Loucy (cell line): ENCODE measurements around the gene TTLL5.

Source experiments
- H2AFZ ChIP-seq: fragments of 200-600 bp; sonication (generic); 2 replicates; pipeline ENCODE4 v1.6.0; 2016; ENCODE audit warnings: antibody characterized with exemption, mild to moderate bottlenecking, low read length, moderate library complexity
- H3F3A ChIP-seq: fragments of 200-600 bp; 2 replicates; pipeline ENCODE4 v1.6.0; 2016; ENCODE audit warnings: antibody characterized with exemption, low read depth, mild to moderate bottlenecking
- H3K27me3 ChIP-seq: fragments of 200-600 bp; sonication (generic); 2 replicates; pipeline ENCODE4 v1.6.1; 2014; ENCODE audit warnings: low read length, mild to moderate bottlenecking; ENCODE audit not compliant: insufficient read depth, poor library complexity, severe bottlenecking
- H3K36me3 ChIP-seq: fragments of 200-600 bp; sonication (generic); 2 replicates; pipeline ENCODE4 v1.6.1; 2016; ENCODE audit warnings: low read length; ENCODE audit not compliant: insufficient read depth
- H3K4me1 ChIP-seq: fragments of 200-600 bp; sonication (generic); 2 replicates; pipeline ENCODE4 v1.5.1; 2014; ENCODE audit warnings: low read length, mild to moderate bottlenecking; ENCODE audit not compliant: insufficient read depth, poor library complexity, severe bottlenecking
- H3K4me2 ChIP-seq: fragments of 200-600 bp; sonication (generic); 2 replicates; pipeline ENCODE4 v1.6.0; 2014; ENCODE audit warnings: antibody characterized with exemption, low read length, low read depth, mild to moderate bottlenecking; ENCODE audit not compliant: poor library complexity, severe bottlenecking
- H3K4me3 ChIP-seq: fragments of 200-600 bp; sonication (generic); 2 replicates; pipeline ENCODE4 v1.5.1; 2014; ENCODE audit warnings: low read length, mild to moderate bottlenecking, mixed read lengths; ENCODE audit not compliant: poor library complexity, severe bottlenecking
- H3K79me2 ChIP-seq: fragments of 200-600 bp; sonication (generic); 2 replicates; pipeline ENCODE4 v1.6.1; 2014; ENCODE audit warnings: low read length; ENCODE audit not compliant: insufficient read depth
- H3K9ac ChIP-seq: fragments of 200-600 bp; sonication (generic); 2 replicates; pipeline ENCODE4 v1.6.0; 2014; ENCODE audit warnings: mild to moderate bottlenecking, low read depth, low read length, moderate library complexity; ENCODE audit not compliant: poor library complexity, severe bottlenecking
- H3K9me2 ChIP-seq: fragments of 200-600 bp; sonication (generic); replicated peaks from 2 replicates; pipeline ENCODE4 v1.6.1; 2016; ENCODE audit warnings: low read depth, low read length, mixed read lengths
- H3K9me3 ChIP-seq: fragments of 200-600 bp; sonication (generic); 2 replicates; pipeline ENCODE4 v1.6.1; 2014; ENCODE audit warnings: mild to moderate bottlenecking, antibody characterized with exemption, low read length, low read depth; ENCODE audit not compliant: insufficient read depth
- H4K20me1 ChIP-seq: fragments of 200-600 bp; sonication (generic); 2 replicates; pipeline ENCODE4 v1.6.0; 2014; ENCODE audit warnings: antibody characterized with exemption, low read length, mild to moderate bottlenecking; ENCODE audit not compliant: insufficient read depth, poor library complexity, severe bottlenecking
- CTCF ChIP-seq: fragments of 200-600 bp; sonication (generic); conservative IDR thresholded peaks from 2 replicates; pipeline ENCODE4 v1.5.1; 2014; ENCODE audit warnings: mild to moderate bottlenecking, antibody characterized with exemption, low read length
- EZH2phosphoT487 ChIP-seq: fragments of 200-600 bp; IDR thresholded peaks from 2 replicates; pipeline ENCODE4 v1.6.1; 2018; ENCODE audit warnings: antibody characterized with exemption, mild to moderate bottlenecking, moderate library complexity, borderline replicate concordance

Gene TTLL5

GRCh38 chr14:75747899-75748298 is 86.9 kb downstream of the TTLL5 start:
- H3K27me3 ChIP-seq: no peaks in the 10 kb centered on the region
- H3F3A ChIP-seq: no peaks in the 10 kb centered on the region

GRCh38 chr14:75748336-75748735 is 87.3 kb downstream of the TTLL5 start:
- H3K4me2 ChIP-seq: no peak overlapping the region
- H3K9me3 ChIP-seq: peaks cover 5% of the 10 kb centered on the region; the same call in 1 of the 2 replicates
- H2AFZ ChIP-seq: no peak overlapping the region
- H3F3A ChIP-seq: no peaks in the 10 kb centered on the region
- H3K4me1 ChIP-seq: no peaks in the 10 kb centered on the region
- no peaks in the 10 kb centered on the region for H4K20me1 ChIP-seq
- no peaks in the 10 kb centered on the region for H3K27me3 ChIP-seq
- no peak for TF ChIP-seq EZH2phosphoT487
- TF ChIP-seq CTCF: no peak
- no peak overlapping the region for H3K9ac ChIP-seq
- H3K79me2 ChIP-seq: no peaks in the 10 kb centered on the region
- peaks cover 61% of the 10 kb centered on the region for H3K36me3 ChIP-seq
- no peak overlapping the region for H3K4me3 ChIP-seq
- 0 out of 2 replicates have a peak, but pooled peaks cover 4% of the 10 kb centered on the region for H3K9me2 ChIP-seq

More at GRCh38 chr14:75747899-75748298, 86.9 kb downstream of the TTLL5 start:
- Histone ChIP-seq H4K20me1 (no peaks in the 10 kb centered on the region), H3K79me2 (no peaks in the 10 kb centered on the region), H3K9ac (no peak overlapping the region), H3K4me3 (no peak overlapping the region), H2AFZ (no peak overlapping the region), H3K9me3 (peaks cover 5% of the 10 kb centered on the region; the same call in 1 of the 2 replicates), H3K36me3 (peaks cover 61% of the 10 kb centered on the region), H3K4me2 (no peak overlapping the region), H3K9me2 (0 out of 2 replicates have a peak, but pooled peaks cover 4% of the 10 kb centered on the region), H3K4me1 (no peaks in the 10 kb centered on the region)
- TF ChIP-seq EZH2phosphoT487: no peak
- no peak for TF ChIP-seq CTCF

GRCh38 chr14:75751296-75751695 is 90.2 kb downstream of the TTLL5 start:
- H3F3A ChIP-seq: no peaks in the 10 kb centered on the region
- H3K4me1 ChIP-seq: no peaks in the 10 kb centered on the region
- no peak overlapping the region for H3K9ac ChIP-seq
- no peaks in the 10 kb centered on the region for H4K20me1 ChIP-seq
- TF ChIP-seq CTCF (no peak), EZH2phosphoT487 (no peak)
- peaks cover 51% of the 10 kb centered on the region for H3K36me3 ChIP-seq
- no peaks in the 10 kb centered on the region for H3K27me3 ChIP-seq
- H3K4me3 ChIP-seq: no peak overlapping the region
- H3K9me2 ChIP-seq: 0 out of 2 replicates have a peak, but pooled peaks cover 4% of the 10 kb centered on the region
- no peak overlapping the region for H3K4me2 ChIP-seq
- H3K79me2 ChIP-seq: no peaks in the 10 kb centered on the region
- H3K9me3 ChIP-seq: peaks cover 5% of the 10 kb centered on the region; the same call in 1 of the 2 replicates
- H2AFZ ChIP-seq: no peak overlapping the region
